ENCODE data around the gene ITGAL.
A peak's percentile ranks its signal among the peaks of the same experiment; 100 is the strongest.

The ITGAL gene

GRCh38 chr16:30430428-30430970 is 42.0 kb upstream of the ITGAL start:
- TF ChIP-seq, protein P1, sequence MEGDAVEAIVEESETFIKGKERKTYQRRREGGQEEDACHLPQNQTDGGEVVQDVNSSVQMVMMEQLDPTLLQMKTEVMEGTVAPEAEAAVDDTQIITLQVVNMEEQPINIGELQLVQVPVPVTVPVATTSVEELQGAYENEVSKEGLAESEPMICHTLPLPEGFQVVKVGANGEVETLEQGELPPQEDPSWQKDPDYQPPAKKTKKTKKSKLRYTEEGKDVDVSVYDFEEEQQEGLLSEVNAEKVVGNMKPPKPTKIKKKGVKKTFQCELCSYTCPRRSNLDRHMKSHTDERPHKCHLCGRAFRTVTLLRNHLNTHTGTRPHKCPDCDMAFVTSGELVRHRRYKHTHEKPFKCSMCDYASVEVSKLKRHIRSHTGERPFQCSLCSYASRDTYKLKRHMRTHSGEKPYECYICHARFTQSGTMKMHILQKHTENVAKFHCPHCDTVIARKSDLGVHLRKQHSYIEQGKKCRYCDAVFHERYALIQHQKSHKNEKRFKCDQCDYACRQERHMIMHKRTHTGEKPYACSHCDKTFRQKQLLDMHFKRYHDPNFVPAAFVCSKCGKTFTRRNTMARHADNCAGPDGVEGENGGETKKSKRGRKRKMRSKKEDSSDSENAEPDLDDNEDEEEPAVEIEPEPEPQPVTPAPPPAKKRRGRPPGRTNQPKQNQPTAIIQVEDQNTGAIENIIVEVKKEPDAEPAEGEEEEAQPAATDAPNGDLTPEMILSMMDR (IDR thresholded peaks at IDR 0.05; ENCODE audit: poor library complexity, severe bottlenecking), result peak; percentile 74
- no peaks in the 10 kb centered on the region for H3K9me3 ChIP-seq (ENCODE audit: severe bottlenecking)
- peaks cover 22% of the 10 kb centered on the region for H3K36me3 ChIP-seq (ENCODE audit: low read depth)
- DNase-seq (ENCODE audit: low spot score), result no peak
- H3K4me3 ChIP-seq (ENCODE audit: severe bottlenecking), result no peak overlapping the region
- no peaks in the 10 kb centered on the region for H3K27me3 ChIP-seq (ENCODE audit: insufficient read depth, poor library complexity, severe bottlenecking)
- peak; percentile 4; the same call in 2 of the 3 replicates for ATAC-seq (ENCODE audit: low read depth)
- peaks cover 5% of the 10 kb centered on the region for H3K4me1 ChIP-seq (ENCODE audit: insufficient read depth, poor library complexity, severe bottlenecking)
- H3K27ac ChIP-seq (ENCODE audit: poor library complexity, severe bottlenecking), result no peak overlapping the region

DNA sequence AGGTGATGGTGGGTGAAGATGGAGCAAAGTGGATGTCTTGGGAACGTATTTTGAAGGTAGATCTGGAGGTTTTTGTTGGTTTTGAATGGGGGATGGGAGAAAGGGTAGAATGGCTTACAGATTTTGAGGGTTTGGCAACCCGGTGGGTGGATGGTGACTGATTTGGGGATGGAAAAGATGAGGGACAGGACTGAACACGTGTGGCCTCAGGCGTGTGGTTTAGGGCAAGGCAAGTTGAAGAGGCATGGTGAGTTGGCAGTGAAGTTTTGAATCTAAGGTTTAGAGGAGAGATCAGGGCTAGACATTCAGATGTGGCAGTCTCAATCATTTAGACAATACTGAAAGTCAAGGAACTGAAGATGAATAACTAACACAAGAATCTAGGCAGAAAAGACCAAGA is 37.7 kb upstream of the ITGAL start:
- Histone ChIP-seq H3K27ac (ENCODE audit: poor library complexity, severe bottlenecking) (no peak overlapping the region), H3K4me3 (ENCODE audit: severe bottlenecking) (no peak overlapping the region), H3K27me3 (ENCODE audit: insufficient read depth, poor library complexity, severe bottlenecking) (no peaks in the 10 kb centered on the region), H3K4me1 (ENCODE audit: insufficient read depth, poor library complexity, severe bottlenecking) (peaks cover 5% of the 10 kb centered on the region), H3K36me3 (ENCODE audit: low read depth) (no peaks in the 10 kb centered on the region), H3K9me3 (ENCODE audit: severe bottlenecking) (no peaks in the 10 kb centered on the region)
- DNase-seq (ENCODE audit: low spot score), result no peak
- TF ChIP-seq, protein P1 (IDR thresholded peaks at IDR 0.05; ENCODE audit: poor library complexity, severe bottlenecking), result no peak
- ATAC-seq (ENCODE audit: low read depth), result no peak

DNA sequence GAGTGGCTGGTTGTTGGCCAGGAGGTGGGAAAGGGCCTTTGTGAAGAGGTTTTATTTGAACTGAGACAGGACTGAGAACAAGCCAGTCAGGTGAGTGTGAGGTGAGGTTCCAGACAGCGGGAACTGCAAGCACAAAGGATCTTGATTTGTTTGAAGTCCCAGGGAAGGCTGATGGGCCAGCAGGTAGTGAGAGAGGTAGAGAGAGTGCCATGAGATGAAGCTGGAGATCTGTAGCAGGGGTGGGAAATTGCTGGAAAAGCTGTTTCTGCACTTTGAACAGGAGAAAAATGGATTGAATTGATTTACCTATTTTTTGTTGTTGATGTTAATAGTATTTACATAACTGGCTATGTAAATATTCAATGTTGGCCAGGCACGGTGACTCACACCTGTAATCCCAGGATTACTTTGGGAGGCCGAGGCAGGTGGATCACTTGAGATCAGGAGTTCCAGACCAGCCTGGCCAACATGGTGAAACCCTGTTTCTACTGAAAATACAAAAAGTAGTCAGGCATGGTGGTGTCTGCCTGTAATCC is 35.0 kb upstream of the ITGAL start:
- DNase-seq (ENCODE audit: low spot score), result no peak
- TF ChIP-seq, protein P1 (IDR thresholded peaks at IDR 0.05; ENCODE audit: poor library complexity, severe bottlenecking), result no peak
- no peaks in the 10 kb centered on the region for H3K4me1 ChIP-seq (ENCODE audit: insufficient read depth, poor library complexity, severe bottlenecking)
- peak; percentile 23; the same call in 1 of the 3 replicates for ATAC-seq (ENCODE audit: low read depth)
- H3K9me3 ChIP-seq (ENCODE audit: severe bottlenecking), result no peaks in the 10 kb centered on the region
- no peak overlapping the region for H3K4me3 ChIP-seq (ENCODE audit: severe bottlenecking)
- no peaks in the 10 kb centered on the region for H3K36me3 ChIP-seq (ENCODE audit: low read depth)
- no peak overlapping the region for H3K27ac ChIP-seq (ENCODE audit: poor library complexity, severe bottlenecking)
- no peaks in the 10 kb centered on the region for H3K27me3 ChIP-seq (ENCODE audit: insufficient read depth, poor library complexity, severe bottlenecking)

DNA sequence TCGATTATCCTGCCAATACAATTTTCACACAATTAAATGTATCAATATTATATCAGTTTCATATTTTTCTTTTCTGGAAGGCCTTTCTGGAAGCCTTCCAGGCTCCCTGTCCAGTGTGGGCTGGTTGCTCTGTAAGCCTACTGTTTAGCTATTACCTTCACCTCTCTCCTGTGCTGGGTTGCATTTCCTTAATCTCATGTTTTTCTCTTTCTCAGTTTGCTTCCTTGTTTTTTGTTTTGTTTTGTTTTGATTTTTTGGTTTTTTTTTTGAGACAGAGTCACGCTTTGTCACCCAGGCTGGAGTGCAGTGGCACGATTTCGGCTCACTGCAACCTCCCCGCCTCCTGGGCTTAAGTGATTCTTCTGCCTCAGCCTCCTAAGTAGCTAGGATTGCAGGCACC is 33.7 kb upstream of the ITGAL start:
- no peak for ATAC-seq (ENCODE audit: low read depth)
- Histone ChIP-seq H3K27ac (ENCODE audit: poor library complexity, severe bottlenecking) (no peak overlapping the region), H3K9me3 (ENCODE audit: severe bottlenecking) (no peaks in the 10 kb centered on the region), H3K36me3 (ENCODE audit: low read depth) (peaks cover 7% of the 10 kb centered on the region), H3K4me3 (ENCODE audit: severe bottlenecking) (no peak overlapping the region), H3K4me1 (ENCODE audit: insufficient read depth, poor library complexity, severe bottlenecking) (no peaks in the 10 kb centered on the region), H3K27me3 (ENCODE audit: insufficient read depth, poor library complexity, severe bottlenecking) (no peaks in the 10 kb centered on the region)
- TF ChIP-seq, protein P1 (IDR thresholded peaks at IDR 0.05; ENCODE audit: poor library complexity, severe bottlenecking), result no peak
- no peak for DNase-seq (ENCODE audit: low spot score)

DNA sequence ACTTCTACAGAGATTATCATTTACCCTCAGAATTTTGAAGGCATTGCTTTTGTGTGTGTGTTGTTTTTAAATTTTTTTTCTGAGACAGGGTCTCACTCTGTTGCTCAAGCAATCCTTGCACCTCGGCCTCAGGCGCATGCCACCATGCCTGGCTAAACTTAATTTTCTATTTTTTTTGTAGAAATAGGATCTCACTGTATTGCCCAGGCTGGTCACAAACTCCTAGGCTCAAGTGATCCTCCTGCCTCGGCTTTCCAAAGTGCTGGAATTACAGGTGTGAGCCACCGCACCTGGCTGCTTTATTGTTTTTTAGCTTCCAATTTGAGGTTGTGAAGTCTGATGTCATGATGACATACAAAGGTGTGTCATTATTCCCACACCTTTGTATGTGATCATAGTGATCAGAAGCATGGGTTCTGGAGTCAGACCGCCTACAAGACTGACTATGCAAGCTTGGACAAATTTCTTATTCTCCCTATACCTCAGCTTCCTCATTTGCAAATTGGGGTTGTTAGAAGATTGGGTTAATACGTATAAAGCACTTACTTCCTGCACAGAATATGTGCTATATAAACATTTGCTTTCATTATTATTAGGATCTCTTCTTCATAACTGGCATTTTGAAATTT is 32.7 kb upstream of the ITGAL start:
- TF ChIP-seq, protein P1 (IDR thresholded peaks at IDR 0.05; ENCODE audit: poor library complexity, severe bottlenecking), result no peak
- Histone ChIP-seq H3K27me3 (ENCODE audit: insufficient read depth, poor library complexity, severe bottlenecking) (no peaks in the 10 kb centered on the region), H3K9me3 (ENCODE audit: severe bottlenecking) (no peaks in the 10 kb centered on the region), H3K4me1 (ENCODE audit: insufficient read depth, poor library complexity, severe bottlenecking) (peaks cover 5% of the 10 kb centered on the region), H3K27ac (ENCODE audit: poor library complexity, severe bottlenecking) (no peak overlapping the region), H3K4me3 (ENCODE audit: severe bottlenecking) (no peak overlapping the region), H3K36me3 (ENCODE audit: low read depth) (peaks cover 17% of the 10 kb centered on the region)
- ATAC-seq (ENCODE audit: low read depth), result no peak
- DNase-seq (ENCODE audit: low spot score), result no peak

Measured in RWPE2 (cell line).